HepG2 (cell line): Measurements from ENCODE around the gene CCDC80. TPM values are rescaled to one million over a fixed set of nuclear protein-coding genes. Genes with fewer than 3 reads are reported as not detected.

ENCODE experiments used
- ATAC-seq: fragments of 200-7000 bp; cut with Tn5 transposase; 3 replicates; pipeline ENCODE4 v1.9.1; 2020; ENCODE audit warnings: mild to moderate bottlenecking, moderate library complexity
- BruUV-seq: library from RNA; stranded (reverse); fragments of 400-500 nt; replicated peaks from 2 replicates; lab custom pipeline; 2021; lab: Mats Ljungman, UMichigan
- CTCF ChIA-PET: fragments of 300-600 bp; formaldehyde crosslinking; extraction: SDS; loops from one replicate; lab custom pipeline; 2021; ENCODE audit warnings: low total read pairs, inconsistent platforms, low intra/inter-chr PET ratio; lab: Yijun Ruan, JAX
- POLR2A ChIA-PET: fragments of 350-600 bp; sonication (Branson Sonifier 250); formaldehyde crosslinking; loops from one replicate; lab custom pipeline; 2020; ENCODE audit warnings: antibody characterized with exemption, inconsistent platforms; lab: Yijun Ruan, JAX
- DNase-seq: peaks from one replicate; pipeline ENCODE4 v3.0.0-alpha.2; 2015; ENCODE audit warnings: low spot score
- FAIRE-seq: peaks from 3 replicates; lab custom pipeline; 2011; peaks lifted over from hg19 to GRCh38; lab: Jason Lieb, UNC
- H2AFZ ChIP-seq: one replicate; pipeline ENCODE4 v1.6.1; 2011; ENCODE audit warnings: low read length, inconsistent platforms
- H3K27ac ChIP-seq: fragments of 300-600 bp; 3 replicates; pipeline ENCODE4 v1.8.0; 2011; ENCODE audit warnings: mixed run types, mild to moderate bottlenecking, mixed read lengths, low read length, inconsistent platforms; ENCODE audit not compliant: insufficient read depth; ENCODE audit errors: extremely low read length
- H3K27me3 ChIP-seq, 2 experiments: fragments of 200-600 bp in 1 of 2; 2 replicates in 1 of 2; 3 replicates in 1 of 2; pipeline versions ENCODE4 v1.6.0 to v1.8.0; 2011; ENCODE audit warnings: low read length in 2 of 2, mild to moderate bottlenecking in 2 of 2, moderate library complexity in 2 of 2, inconsistent platforms in 1 of 2; ENCODE audit not compliant: insufficient read depth in 2 of 2, control insufficient read depth in 1 of 2
- H3K36me3 ChIP-seq, 2 experiments: fragments of 200-600 bp in 1 of 2; replicated peaks in 1 of 2; 2 replicates in 1 of 2; 3 replicates in 1 of 2; pipeline versions ENCODE4 v1.5.1 to v1.8.0; 2011; ENCODE audit warnings: low read length in 2 of 2, inconsistent platforms in 1 of 2; ENCODE audit not compliant: insufficient read depth in 2 of 2, control insufficient read depth in 1 of 2
- H3K4me1 ChIP-seq: 2 replicates; pipeline ENCODE4 v1.5.1; 2012; ENCODE audit warnings: low read length, inconsistent platforms; ENCODE audit not compliant: insufficient read depth
- H3K4me2 ChIP-seq: 2 replicates; pipeline ENCODE4 v1.6.0; 2011; ENCODE audit warnings: low read depth, low read length, inconsistent platforms
- H3K4me3 ChIP-seq, 3 experiments: fragments of 200-600 bp in 1 of 3; sonication (generic), shearing (Covaris generic) in 1 of 3; replicated peaks in 1 of 3; 2 replicates each; pipeline ENCODE4 v1.5.1; 2011 to 2016; ENCODE audit warnings: low read length in 3 of 3, inconsistent platforms in 2 of 3, low read depth in 2 of 3, mild to moderate bottlenecking in 2 of 3, control low read depth in 1 of 3, mixed read lengths in 1 of 3; ENCODE audit not compliant: insufficient read depth in 1 of 3
- H3K79me2 ChIP-seq: one replicate; pipeline ENCODE4 v1.6.1; 2011; ENCODE audit warnings: low read length, inconsistent platforms; ENCODE audit not compliant: insufficient read depth
- H3K9ac ChIP-seq: 2 replicates; pipeline ENCODE4 v1.6.0; 2011; ENCODE audit warnings: mild to moderate bottlenecking, low read depth, low read length, inconsistent platforms; ENCODE audit not compliant: insufficient read depth
- H3K9me3 ChIP-seq: 2 replicates; pipeline ENCODE4 v1.5.1; 2012; ENCODE audit warnings: mild to moderate bottlenecking, low read length
- H4K20me1 ChIP-seq: 2 replicates; pipeline ENCODE4 v1.6.0; 2011; ENCODE audit warnings: inconsistent platforms, mild to moderate bottlenecking, low read length, moderate library complexity; ENCODE audit not compliant: insufficient read depth
- AHDC1 ChIP-seq: sonication (generic); formaldehyde crosslinking; IDR thresholded peaks from 2 replicates; pipeline ENCODE4 v1.5.1; 2020; ENCODE audit warnings: mild to moderate bottlenecking, missing genetic modification reagents, borderline replicate concordance
- FOXO1 ChIP-seq: sonication (generic); formaldehyde crosslinking; IDR thresholded peaks from 2 replicates; pipeline ENCODE4 v1.4.0; 2020; ENCODE audit warnings: missing genetic modification reagents
- FUBP1 ChIP-seq: sonication (generic); formaldehyde crosslinking; IDR thresholded peaks from 2 replicates; pipeline ENCODE4 v1.5.1; 2020; ENCODE audit warnings: missing genetic modification reagents, mild to moderate bottlenecking, borderline replicate concordance
- STAT5B ChIP-seq: sonication (generic); formaldehyde crosslinking; IDR thresholded peaks from 2 replicates; pipeline ENCODE4 v1.4.0; 2020; ENCODE audit warnings: missing genetic modification reagents
- TERF1 ChIP-seq: sonication (generic); formaldehyde crosslinking; IDR thresholded peaks from 2 replicates; pipeline ENCODE4 v1.8.0; 2022; ENCODE audit warnings: mild to moderate bottlenecking, missing genetic modification reagents, moderate library complexity
- ZBTB3 ChIP-seq: sonication (generic); formaldehyde crosslinking; IDR thresholded peaks from 2 replicates; pipeline ENCODE4 v1.4.0; 2020; ENCODE audit warnings: low read depth, mild to moderate bottlenecking, moderate library complexity, missing genetic modification reagents, borderline replicate concordance
- WGBS: methylation state at CpG from one replicate; pipeline ENCODE4 v1.1.6; 2017; ENCODE audit warnings: low lambda C conversion rate; 5-methylcytosine and 5-hydroxymethylcytosine counted together
- in situ Hi-C: cut with HindIII; loops from 2 replicates; pipeline ENCODE4 v1.10.0; 2017; ENCODE audit warnings: low pct_unique_long_range_greater_than_20kb; ENCODE audit not compliant: extremely low pct_ligation_motif_present
- intact Hi-C: fragments of 100-400 bp; cut with micrococcal nuclease; formaldehyde crosslinking; loops from one replicate; pipeline ENCODE4 v1.10.0; 2022; ENCODE audit not compliant: unreplicated experiment
- polyA plus RNA-seq, 8 experiments: library from polyadenylated mRNA; depleted of rRNA in 3 of 8; stranded (reverse) in 7 of 8; unstranded in 1 of 8; fragments of >200 nt; fragmentation: Illumina TruSeq in 4 of 8; extraction: Trizol in 4 of 8; gene quantifications; 2 replicates each; pipeline versions ENCODE4 v1.2.1 to v1.2.3, GENCODE V29; 2011 to 2016; ENCODE audit warnings: low read depth in 4 of 8, missing spikeins in 1 of 8, mixed read lengths in 1 of 8; ENCODE audit not compliant: insufficient read depth in 1 of 8
- total RNA-seq, 5 experiments: library from RNA; depleted of rRNA; stranded (reverse); fragments of >200 nt; fragmentation: Illumina TruSeq; extraction: Trizol; gene quantifications; 2 replicates each; pipeline ENCODE4 v1.2.3, GENCODE V29; 2016; ENCODE audit warnings: low read depth in 1 of 5
- TF ChIP-seq, protein P1 (sequence below): sonication (generic); formaldehyde crosslinking; IDR thresholded peaks from 2 replicates; pipeline ENCODE4 v1.4.0; 2020; ENCODE audit warnings: missing genetic modification reagents, borderline replicate concordance
- TF ChIP-seq, protein P2 (sequence below): sonication (generic); formaldehyde crosslinking; IDR thresholded peaks from 2 replicates; pipeline ENCODE4 v1.5.1; 2020; ENCODE audit warnings: missing genetic modification reagents, mild to moderate bottlenecking, borderline replicate concordance

CCDC80 gene
- total and polyA plus RNA-seq, 2 of the 13 experiments (the other 11 are each of a cell fraction or from before 2014, with no cell fraction given) = not detected

DNA sequence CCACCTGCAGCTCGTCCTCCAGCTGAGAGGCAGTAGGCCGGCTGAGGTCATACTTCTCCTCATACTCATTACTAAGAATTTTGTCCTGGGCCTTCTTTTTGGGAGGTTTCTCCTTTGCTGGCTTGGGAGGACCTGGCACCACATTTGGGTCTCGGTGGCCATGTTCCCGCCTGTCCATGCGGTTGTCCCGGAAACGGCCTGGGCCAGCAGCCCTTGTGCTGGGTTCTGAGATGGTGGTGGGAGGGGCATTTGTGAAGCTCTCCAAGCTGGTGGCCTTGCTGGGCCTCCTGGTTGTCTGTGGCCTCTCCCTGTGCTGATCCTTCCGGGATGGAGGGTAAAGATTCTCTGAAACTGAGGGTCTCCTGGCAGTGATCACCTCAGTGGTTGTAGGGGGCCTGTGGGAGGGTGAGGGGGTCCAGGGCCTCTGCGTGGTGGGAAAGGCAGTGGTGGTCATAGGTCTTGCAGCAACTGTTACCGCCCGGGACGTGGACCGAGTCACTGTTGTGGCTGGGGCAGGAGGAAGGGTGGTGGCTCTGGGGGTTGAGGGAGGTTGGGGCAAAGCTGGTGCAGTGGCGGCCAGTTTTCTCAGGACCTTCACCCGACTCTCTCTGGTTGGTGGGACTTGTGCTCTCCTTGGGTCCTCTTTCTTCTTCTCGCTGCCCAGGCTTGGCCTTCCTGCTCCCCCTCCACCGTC is 2.5 kb downstream of the CCDC80 start:
- CTCF ChIA-PET = no interaction called here
- in situ Hi-C loops = no loop called here
- DNase-seq = no peak
- Histone ChIP-seq H3K4me2 (no peak overlapping the region), H3K9ac (no peak overlapping the region), H4K20me1 (no peaks in the 10 kb centered on the region), H2AFZ (no peak overlapping the region), H3K27ac (no peak overlapping the region), H3K27me3 (peaks cover 3 to 23% of the 10 kb centered on the region in 2 experiments; a peak in 3 of 5 replicates), H3K9me3 (no peaks in the 10 kb centered on the region), H3K36me3 (no peaks in the 10 kb centered on the region), H3K4me3 (no peak overlapping the region), H3K4me1 (no peaks in the 10 kb centered on the region), H3K79me2 (no peaks in the 10 kb centered on the region)
- 54% methylated on average over 11 of the region's 17 CpGs for WGBS
- ATAC-seq = no peak
- FAIRE-seq = no peak
- BruUV-seq = no TSS peak
- intact Hi-C loops = no loop called here
- POLR2A ChIA-PET = no interaction called here
- TF ChIP-seq FOXO1 (no peak), TERF1 (no peak), AHDC1 (CRISPR knock-in tag) (no peak), ZBTB3 (CRISPR knock-in tag) (no peak), STAT5B (no peak), FUBP1 (no peak)
- TF ChIP-seq, protein P1, sequence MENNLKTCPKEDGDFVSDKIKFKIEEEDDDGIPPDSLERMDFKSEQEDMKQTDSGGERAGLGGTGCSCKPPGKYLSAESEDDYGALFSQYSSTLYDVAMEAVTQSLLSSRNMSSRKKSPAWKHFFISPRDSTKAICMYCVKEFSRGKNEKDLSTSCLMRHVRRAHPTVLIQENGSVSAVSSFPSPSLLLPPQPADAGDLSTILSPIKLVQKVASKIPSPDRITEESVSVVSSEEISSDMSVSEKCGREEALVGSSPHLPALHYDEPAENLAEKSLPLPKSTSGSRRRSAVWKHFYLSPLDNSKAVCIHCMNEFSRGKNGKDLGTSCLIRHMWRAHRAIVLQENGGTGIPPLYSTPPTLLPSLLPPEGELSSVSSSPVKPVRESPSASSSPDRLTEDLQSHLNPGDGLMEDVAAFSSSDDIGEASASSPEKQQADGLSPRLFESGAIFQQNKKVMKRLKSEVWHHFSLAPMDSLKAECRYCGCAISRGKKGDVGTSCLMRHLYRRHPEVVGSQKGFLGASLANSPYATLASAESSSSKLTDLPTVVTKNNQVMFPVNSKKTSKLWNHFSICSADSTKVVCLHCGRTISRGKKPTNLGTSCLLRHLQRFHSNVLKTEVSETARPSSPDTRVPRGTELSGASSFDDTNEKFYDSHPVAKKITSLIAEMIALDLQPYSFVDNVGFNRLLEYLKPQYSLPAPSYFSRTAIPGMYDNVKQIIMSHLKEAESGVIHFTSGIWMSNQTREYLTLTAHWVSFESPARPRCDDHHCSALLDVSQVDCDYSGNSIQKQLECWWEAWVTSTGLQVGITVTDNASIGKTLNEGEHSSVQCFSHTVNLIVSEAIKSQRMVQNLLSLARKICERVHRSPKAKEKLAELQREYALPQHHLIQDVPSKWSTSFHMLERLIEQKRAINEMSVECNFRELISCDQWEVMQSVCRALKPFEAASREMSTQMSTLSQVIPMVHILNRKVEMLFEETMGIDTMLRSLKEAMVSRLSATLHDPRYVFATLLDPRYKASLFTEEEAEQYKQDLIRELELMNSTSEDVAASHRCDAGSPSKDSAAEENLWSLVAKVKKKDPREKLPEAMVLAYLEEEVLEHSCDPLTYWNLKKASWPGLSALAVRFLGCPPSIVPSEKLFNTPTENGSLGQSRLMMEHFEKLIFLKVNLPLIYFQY (CRISPR knock-in tag) = no peak
- TF ChIP-seq, protein P2, sequence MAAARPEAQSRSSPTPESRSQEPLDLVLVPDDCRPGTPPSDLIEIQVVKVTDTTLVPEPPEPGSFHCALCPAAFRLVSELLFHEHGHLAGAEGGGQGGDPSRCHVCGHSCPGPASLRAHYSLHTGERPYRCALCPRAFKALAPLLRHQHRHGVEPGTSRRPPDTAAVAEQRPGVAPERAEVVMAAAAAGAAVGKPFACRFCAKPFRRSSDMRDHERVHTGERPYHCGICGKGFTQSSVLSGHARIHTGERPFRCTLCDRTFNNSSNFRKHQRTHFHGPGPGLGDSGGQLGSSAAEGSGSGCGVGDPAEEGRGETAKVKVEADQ = no peak
